ENCODE results near the gene CDR2.

GRCh38 chr16:22313876-22314470, 60.4 kb downstream of the CDR2 start:
- no peak for TF ChIP-seq CTCF (IDR thresholded peaks at IDR 0.05)
- TF ChIP-seq EZH2 (IDR thresholded peaks at IDR 0.05; ENCODE audit: borderline replicate concordance, insufficient read depth, low read depth, low read length, poor library complexity, severe bottlenecking), result no peak
